Bronchial epithelial cell (primary cell): ENCODE measurements around the gene FBXW9. TPM values are rescaled to one million over a fixed set of nuclear protein-coding genes. Genes with fewer than 3 reads are reported as not detected.

Experiments
- DNase-seq: peaks from one replicate; pipeline ENCODE4 v3.0.0-alpha.2; 2010; ENCODE audit warnings: low read depth
- FAIRE-seq: peaks from 2 replicates; lab custom pipeline; 2011; peaks lifted over from hg19 to GRCh38; lab: Jason Lieb, UNC
- H3K27me3 ChIP-seq: 2 replicates; pipeline ENCODE4 v1.5.1; 2011; ENCODE audit warnings: low read length; ENCODE audit not compliant: control insufficient read depth, insufficient read depth
- H3K36me3 ChIP-seq: 2 replicates; pipeline ENCODE4 v1.5.1; 2011; ENCODE audit warnings: low read length; ENCODE audit not compliant: control insufficient read depth, insufficient read depth
- H3K4me3 ChIP-seq: 2 replicates; pipeline ENCODE4 v1.5.1; 2011; ENCODE audit warnings: mild to moderate bottlenecking, low read depth, low read length, control low read depth
- total RNA-seq: library from RNA; depleted of rRNA; stranded (reverse); fragments of >200 nt; gene quantifications from 2 replicates; pipeline ENCODE4 v1.2.1, GENCODE V29; 2014
- TF ChIP-seq, protein P1 (sequence below): IDR thresholded peaks from 2 replicates; pipeline ENCODE4 v1.5.1; 2011; ENCODE audit warnings: mild to moderate bottlenecking, moderate library complexity, low read length, control low read depth, inconsistent platforms; ENCODE audit not compliant: insufficient read depth, severe bottlenecking

Gene FBXW9
- total RNA-seq, 1 donor from 2014 or later, result 6.1 TPM

DNA sequence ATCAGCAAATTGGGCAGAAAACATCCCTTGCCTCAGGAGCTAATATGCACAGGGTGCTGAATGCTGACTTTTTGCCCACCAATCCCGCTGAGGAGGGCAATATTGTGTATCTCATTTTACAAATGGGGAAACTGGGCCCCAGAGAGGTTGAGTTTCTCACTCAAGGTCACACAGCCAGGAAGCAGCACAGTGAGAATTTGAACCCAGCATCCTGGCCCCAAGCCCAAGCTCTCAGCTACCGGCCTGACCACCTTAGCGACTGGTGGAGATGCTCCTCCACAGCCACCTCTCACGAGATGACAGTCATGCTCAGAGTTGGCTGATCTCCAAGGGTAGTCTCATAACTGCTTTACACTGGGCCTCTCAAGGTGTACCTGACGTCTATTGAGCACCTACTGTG lies 3.5 kb downstream of the FBXW9 start:
- H3K36me3 ChIP-seq, result peaks cover 10% of the 10 kb centered on the region
- TF ChIP-seq, protein P1, sequence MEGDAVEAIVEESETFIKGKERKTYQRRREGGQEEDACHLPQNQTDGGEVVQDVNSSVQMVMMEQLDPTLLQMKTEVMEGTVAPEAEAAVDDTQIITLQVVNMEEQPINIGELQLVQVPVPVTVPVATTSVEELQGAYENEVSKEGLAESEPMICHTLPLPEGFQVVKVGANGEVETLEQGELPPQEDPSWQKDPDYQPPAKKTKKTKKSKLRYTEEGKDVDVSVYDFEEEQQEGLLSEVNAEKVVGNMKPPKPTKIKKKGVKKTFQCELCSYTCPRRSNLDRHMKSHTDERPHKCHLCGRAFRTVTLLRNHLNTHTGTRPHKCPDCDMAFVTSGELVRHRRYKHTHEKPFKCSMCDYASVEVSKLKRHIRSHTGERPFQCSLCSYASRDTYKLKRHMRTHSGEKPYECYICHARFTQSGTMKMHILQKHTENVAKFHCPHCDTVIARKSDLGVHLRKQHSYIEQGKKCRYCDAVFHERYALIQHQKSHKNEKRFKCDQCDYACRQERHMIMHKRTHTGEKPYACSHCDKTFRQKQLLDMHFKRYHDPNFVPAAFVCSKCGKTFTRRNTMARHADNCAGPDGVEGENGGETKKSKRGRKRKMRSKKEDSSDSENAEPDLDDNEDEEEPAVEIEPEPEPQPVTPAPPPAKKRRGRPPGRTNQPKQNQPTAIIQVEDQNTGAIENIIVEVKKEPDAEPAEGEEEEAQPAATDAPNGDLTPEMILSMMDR, result no peak
- no peak overlapping the region for H3K4me3 ChIP-seq
- DNase-seq (no peak), FAIRE-seq (no peak)
- no peaks in the 10 kb centered on the region for H3K27me3 ChIP-seq

DNA sequence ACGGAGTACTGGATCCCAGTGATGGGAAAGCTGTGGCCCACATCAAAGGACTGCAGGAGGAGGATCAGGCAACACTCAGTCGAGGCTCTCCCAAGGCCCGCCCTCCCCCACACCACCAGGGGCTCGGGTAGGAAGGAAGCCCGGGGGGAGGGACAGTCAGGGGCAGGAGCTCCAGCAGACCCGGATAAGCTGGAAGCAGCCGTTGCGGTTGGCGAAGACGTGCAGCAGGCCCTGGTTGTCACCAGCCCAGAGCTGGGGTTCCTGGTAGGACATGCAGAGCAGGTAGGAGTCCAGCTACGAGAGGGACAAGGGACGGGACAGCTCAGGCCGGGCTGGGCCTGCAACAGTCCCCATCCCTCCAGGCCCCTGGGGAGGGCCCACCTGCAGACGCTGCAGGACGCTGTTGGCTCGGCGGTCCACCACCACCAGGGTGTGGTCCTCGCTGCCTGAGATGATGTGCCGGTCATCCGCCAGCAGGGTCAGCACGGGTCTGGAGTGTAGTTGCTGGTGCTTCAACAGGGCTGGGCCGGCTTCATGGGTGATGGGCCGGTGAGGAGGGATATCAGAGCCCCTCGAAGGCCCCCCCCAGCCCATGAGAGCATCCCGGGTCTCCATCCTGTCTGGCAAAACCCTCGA lies 6.7 kb downstream of the FBXW9 start:
- DNase-seq (no peak), FAIRE-seq (no peak)
- TF ChIP-seq, protein P1, result no peak
- Histone ChIP-seq H3K27me3 (no peaks in the 10 kb centered on the region), H3K4me3 (no peak overlapping the region), H3K36me3 (peaks cover 15% of the 10 kb centered on the region)

DNA sequence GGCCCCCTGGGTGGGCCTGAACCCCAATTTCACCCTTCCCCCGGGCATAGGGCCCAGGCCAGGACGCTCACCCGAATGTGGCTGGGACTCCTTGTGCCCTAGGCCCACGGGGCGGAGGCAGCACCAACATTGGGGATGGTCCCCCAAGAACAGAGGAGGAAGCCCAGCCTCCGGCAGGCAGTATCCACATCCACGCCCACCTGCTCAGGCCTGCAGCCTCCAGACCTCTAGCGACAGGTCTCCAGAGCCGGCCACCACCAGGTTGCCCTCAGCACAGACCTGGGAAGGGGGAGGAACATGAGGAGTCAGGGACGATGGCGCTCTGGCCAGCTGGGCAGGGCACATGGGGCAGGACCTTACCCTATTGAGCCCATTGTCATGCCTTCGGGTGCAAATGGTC lies 7.4 kb downstream of the FBXW9 start:
- Histone ChIP-seq H3K36me3 (peaks cover 15% of the 10 kb centered on the region), H3K4me3 (no peak overlapping the region), H3K27me3 (no peaks in the 10 kb centered on the region)
- DNase-seq, result no peak
- no peak for FAIRE-seq
- TF ChIP-seq, protein P1, result no peak

DNA sequence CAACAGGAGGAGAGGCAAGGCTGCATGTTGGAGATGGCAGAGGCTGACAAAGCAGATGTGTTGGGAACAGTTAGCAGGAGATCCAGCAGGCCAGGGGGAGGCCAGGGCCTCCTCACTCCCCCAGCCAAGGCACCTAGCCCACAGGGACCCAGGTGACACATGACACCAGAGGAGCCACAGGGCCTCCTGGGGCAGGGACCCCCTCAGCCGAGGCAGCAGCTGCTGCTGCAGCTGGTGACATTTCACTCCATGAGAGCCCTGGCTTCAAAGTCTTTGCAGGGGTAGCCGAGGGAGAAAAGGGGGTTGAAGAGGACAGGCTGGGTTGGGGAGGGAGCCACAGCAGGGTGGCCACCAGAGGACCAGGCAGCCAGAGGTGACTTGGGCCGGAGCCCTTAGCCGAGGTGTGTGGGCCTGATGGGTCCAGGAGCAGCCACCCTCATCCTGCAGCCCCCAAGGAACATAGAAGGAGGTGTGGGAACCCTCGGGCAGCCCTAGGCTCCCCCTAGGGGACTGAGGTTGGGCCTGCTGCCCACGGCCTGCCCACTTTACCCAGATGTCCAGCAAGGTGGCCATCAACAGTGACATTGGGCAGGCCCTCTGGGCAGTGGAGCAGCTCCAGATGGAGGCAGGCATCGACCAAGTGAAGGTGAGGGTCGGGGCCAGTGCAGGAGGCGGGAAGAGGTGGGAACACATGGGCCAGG lies 8.8 kb downstream of the FBXW9 start, which contains the start of gene GNG14:
TSS of gene GNG14 (plus strand) at position 503 of the 701 bp plus-strand sequence. CDS start at position 554, 51 bp downstream.
- TF ChIP-seq, protein P1, result no peak
- H3K4me3 ChIP-seq, result no peak within 1 kb of the TSS
- FAIRE-seq, result no peak
- H3K36me3 ChIP-seq, result peaks cover 14% of the 10 kb centered on the region
- no peak for DNase-seq
- no peaks in the 10 kb centered on the region for H3K27me3 ChIP-seq

DNA sequence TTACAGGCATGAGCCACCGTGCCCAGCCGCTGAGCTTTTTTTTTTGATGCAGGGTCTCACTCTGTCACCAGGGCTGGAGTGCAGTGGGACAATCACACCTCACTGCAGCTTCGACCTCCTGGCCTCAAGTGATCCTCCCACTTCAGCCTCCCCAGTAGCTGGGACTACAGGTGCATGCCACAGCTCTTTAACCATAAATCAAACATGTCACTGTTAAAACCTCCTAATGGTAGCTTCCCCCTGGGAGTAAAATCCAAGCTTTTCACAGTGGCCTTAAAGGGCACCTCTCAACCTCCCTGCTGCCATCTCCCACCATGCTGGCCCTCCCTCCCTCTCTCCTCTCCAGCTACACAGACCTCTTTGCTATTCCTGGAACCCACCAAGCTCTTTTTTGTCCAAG lies 10.6 kb downstream of the FBXW9 start:
- TF ChIP-seq, protein P1, result no peak
- no peaks in the 10 kb centered on the region for H3K27me3 ChIP-seq
- no peak for DNase-seq
- no peak overlapping the region for H3K4me3 ChIP-seq
- peaks cover 14% of the 10 kb centered on the region for H3K36me3 ChIP-seq
- no peak for FAIRE-seq
